Measurements from ENCODE around the gene TMCO5A. TPM values are rescaled to one million over a fixed set of nuclear protein-coding genes. Genes with fewer than 3 reads are reported as not detected.

The TMCO5A gene
- total RNA-seq, 1 experiment from 2014 or later = not detected

DNA sequence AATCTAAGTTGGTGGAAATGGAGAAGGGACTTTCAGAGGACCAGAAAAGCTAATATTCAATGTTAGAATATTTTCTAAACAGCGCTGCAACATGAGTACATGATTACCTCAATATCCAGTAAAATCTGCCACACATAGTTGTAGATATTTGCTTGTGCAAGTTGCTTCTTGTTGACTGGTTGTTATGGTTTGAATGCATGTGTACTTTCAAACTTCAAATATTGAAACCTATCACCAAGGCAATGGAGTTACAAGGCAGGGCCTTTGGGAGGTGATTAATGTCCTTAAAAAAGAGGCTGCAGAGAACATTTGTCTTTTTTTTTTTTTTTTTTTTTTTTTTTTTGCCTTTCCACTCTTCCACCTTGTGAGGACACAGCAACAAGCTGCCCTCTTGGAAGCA lies 49.9 kb downstream of the TMCO5A start:
- Histone ChIP-seq H3K14ac (ENCODE audit: insufficient read depth, low read length) (no peak overlapping the region), H4K20me1 (ENCODE audit: control insufficient read depth, insufficient read depth, insufficient read length) (no peaks in the 10 kb centered on the region), H3K56ac (ENCODE audit: insufficient read length, low read depth, low read length) (no peak overlapping the region), H2AK5ac (ENCODE audit: insufficient read length, low read length) (no peak overlapping the region), H3K79me2 (ENCODE audit: insufficient read depth, low read length) (no peaks in the 10 kb centered on the region), H3K79me1 (ENCODE audit: insufficient read depth, low read depth, low read length, poor library complexity, severe bottlenecking) (no peaks in the 10 kb centered on the region), H4K8ac (replicated peaks; ENCODE audit: insufficient read length, low read depth, low read length) (no peak overlapping the region), H3K4ac (ENCODE audit: low read depth, low read length) (no peak overlapping the region), H2BK12ac (ENCODE audit: insufficient read length, low read depth, low read length) (no peak overlapping the region), H3K23ac (ENCODE audit: insufficient read length, low read depth, low read length) (no peak overlapping the region), H3K4me2 (ENCODE audit: insufficient read depth, insufficient read length, low read length) (no peak overlapping the region), H2BK15ac (ENCODE audit: low read depth, low read length) (no peak overlapping the region), H2BK20ac (ENCODE audit: low read depth, low read length, poor library complexity, severe bottlenecking) (no peak overlapping the region), H2BK120ac (ENCODE audit: low read depth, low read length, poor library complexity, severe bottlenecking) (no peak overlapping the region), H2BK5ac (ENCODE audit: insufficient read length, low read length) (no peak overlapping the region), H3K9me3 (ENCODE audit: control insufficient read depth, low read depth, low read length) (no peaks in the 10 kb centered on the region), H4K5ac (ENCODE audit: insufficient read length, low read depth, low read length) (no peak overlapping the region), H2AFZ (ENCODE audit: low read length) (no peak overlapping the region), H4K91ac (ENCODE audit: insufficient read length, low read depth, low read length) (no peak overlapping the region), H3K4me1 (ENCODE audit: insufficient read depth, low read length) (no peaks in the 10 kb centered on the region), H3T11ph (ENCODE audit: low read length) (no peak overlapping the region), H3K27me3 (ENCODE audit: insufficient read depth, low read length) (no peaks in the 10 kb centered on the region), H3K27ac (ENCODE audit: insufficient read length, low read depth, low read length) (no peak overlapping the region), H3K9ac (ENCODE audit: extremely low read depth, insufficient read length, low read length) (no peak overlapping the region), H3K18ac (ENCODE audit: insufficient read length, low read depth, low read length) (no peak overlapping the region), H3K23me2 (ENCODE audit: insufficient read length, low read depth, low read length, poor library complexity, severe bottlenecking) (no peaks in the 10 kb centered on the region)
- TF ChIP-seq, protein P1, sequence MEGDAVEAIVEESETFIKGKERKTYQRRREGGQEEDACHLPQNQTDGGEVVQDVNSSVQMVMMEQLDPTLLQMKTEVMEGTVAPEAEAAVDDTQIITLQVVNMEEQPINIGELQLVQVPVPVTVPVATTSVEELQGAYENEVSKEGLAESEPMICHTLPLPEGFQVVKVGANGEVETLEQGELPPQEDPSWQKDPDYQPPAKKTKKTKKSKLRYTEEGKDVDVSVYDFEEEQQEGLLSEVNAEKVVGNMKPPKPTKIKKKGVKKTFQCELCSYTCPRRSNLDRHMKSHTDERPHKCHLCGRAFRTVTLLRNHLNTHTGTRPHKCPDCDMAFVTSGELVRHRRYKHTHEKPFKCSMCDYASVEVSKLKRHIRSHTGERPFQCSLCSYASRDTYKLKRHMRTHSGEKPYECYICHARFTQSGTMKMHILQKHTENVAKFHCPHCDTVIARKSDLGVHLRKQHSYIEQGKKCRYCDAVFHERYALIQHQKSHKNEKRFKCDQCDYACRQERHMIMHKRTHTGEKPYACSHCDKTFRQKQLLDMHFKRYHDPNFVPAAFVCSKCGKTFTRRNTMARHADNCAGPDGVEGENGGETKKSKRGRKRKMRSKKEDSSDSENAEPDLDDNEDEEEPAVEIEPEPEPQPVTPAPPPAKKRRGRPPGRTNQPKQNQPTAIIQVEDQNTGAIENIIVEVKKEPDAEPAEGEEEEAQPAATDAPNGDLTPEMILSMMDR (conservative IDR thresholded peaks at IDR 0.05) = no peak
- Mint-ChIP-seq H3K27ac (no peak overlapping the region), H3K36me3 (ENCODE audit: insufficient read depth in 1 of 3, low read depth in 3 of 3) (peaks cover 0 to 9% (median 2%) of the 10 kb centered on the region in 3 experiments; a peak in 3 of 7 replicates), H3K4me1 (peaks cover 0 to 4% of the 10 kb centered on the region in 2 experiments; a peak in 2 of 4 replicates), H3K9me3 (peaks cover 10 to 11% of the 10 kb centered on the region in 2 experiments), H3K4me3 (no peak overlapping the region), H3K27me3 (ENCODE audit: low read depth) (no peaks in the 10 kb centered on the region; the same call in 1 of the 2 replicates)
- no CpG with 5 or more reads among the region's 1 CpG for WGBS (ENCODE audit: extremely low coverage, insufficient read length, low lambda C conversion rate)
- DNase-seq = no peak

All from H9 (cell line).